ENCODE measurements around the gene ATP2B1.

DNA sequence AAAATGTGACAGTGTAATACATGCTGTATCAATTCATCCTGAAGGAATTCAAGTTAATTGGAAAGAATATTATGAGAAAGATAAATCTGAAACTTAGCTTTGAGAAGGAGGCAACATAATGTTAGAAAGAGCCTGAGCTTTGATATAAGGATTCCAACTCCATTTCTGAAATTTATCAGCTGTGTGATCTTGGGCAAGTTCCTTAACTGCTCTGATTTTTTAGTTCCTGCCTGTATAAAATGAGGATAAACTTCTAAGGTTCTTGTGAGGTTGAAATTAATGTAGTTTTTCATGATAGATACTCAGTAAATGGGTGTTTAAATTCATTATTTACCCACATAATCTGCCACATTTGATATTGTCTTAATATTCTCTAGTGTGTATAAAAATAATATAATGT lies 14.6 kb upstream of the ATP2B1 start:
- no peak for TF ChIP-seq TAF1 (IDR thresholded peaks at IDR 0.05; ENCODE audit: low read depth, low read length)
- TF ChIP-seq POLR2AphosphoS5 (IDR thresholded peaks at IDR 0.05; ENCODE audit: low read depth, low read length): no peak
- no peak for TF ChIP-seq SPI1 (IDR thresholded peaks at IDR 0.05; ENCODE audit: low read depth, low read length)

Data from GM12891 (cell line).